NCI-H128 (cell line): ENCODE data around the gene NSUN7.

Experiments
- DNase-seq: peaks from one replicate; lab custom pipeline; 2025; ENCODE audit not compliant: unreplicated experiment; lab: John Stamatoyannopoulos, UW

Gene NSUN7

DNA sequence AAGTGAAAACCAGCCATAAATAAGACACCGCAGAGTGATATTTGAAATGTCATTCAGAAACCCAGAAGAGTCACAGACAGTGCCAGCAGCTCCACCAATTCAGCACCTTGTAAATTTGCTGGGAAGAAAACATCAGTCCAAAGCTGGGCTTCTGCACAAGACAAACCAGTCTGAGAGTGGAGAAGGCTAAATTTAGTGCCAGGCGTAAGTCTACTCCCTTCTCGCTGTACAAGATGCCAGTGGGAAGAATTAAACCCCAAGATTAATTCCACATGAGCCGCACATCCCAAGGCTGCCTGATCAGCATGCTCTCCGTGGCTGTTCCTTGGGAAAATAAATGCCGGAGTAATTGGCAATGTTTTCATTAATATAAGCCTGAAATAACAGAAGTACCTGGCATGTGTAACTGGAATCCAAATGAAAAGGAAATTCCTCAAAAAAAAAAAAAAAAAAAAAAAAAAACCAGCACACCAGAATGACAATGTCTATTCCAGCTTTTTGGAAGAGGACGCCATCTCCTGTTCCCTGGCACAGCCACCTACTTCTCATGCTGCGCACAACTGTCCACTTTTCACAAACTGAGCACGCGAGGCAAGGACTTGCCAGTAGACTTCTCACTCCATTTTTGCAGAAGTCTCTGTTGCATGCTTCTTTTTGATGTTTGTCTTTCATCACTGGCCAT, 95.5 kb downstream of the NSUN7 start:
- no peak for DNase-seq

DNA sequence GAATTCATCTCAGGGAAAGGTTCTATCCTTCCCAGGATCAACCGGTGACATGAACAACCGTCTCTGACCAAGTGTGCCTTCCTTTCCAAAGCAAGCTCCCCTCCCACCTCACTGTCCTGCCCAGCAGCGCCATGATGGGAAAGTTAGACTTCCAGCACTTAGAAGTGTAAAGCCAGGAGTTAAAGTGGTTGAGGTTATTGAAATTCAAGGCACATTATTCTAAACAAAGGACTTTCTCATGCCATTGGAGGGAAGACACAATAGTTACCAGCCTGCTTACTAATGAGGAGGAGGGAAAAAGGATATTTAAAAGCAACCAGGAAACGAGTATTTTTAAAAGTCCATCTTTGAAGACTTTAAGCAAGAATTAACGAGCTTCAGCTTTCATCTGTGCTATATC, 96.8 kb downstream of the NSUN7 start:
- DNase-seq, result no peak

DNA sequence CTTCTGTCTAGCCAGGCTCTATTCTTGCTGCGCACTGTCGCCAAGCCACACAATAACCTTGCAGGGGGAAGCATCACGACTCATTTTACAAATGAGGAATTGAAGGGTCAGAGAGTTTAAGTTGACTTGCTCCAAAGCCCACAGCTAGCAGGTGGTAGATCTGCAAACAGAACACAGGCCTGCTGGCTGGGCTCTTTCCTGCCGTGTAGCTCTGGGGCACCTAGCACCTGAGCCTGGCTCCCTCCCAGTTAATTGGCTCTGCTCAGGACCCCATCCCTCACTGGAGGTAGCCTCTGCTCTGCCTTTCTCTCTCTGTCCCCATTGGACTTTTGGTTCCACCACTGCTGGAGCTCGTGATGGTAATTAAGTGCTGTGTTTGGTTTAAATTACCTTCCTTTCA, 98.5 kb downstream of the NSUN7 start:
- no peak for DNase-seq

GRCh38 chr4:40848940-40849339, 99.2 kb downstream of the NSUN7 start:
- no peak for DNase-seq

DNA sequence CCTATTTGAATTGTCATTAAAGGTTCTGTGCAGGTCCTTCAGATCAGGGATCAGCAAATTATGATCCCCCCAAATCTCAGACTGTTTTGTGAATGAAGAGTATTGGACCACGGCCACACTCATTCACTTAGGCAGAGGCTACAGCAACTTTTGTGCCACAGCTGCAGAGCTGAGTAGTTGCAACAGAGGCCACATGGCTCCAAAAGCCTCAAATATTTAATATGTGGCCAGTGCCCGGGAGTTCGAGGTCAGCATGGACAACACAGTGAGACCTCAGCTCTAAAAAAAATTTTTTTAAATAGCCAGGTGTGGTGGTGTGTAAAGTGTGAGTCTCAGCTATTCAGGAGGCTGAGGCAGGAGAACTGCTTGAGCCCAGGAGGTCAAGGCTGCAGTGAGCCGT, 100.7 kb downstream of the NSUN7 start:
- no peak for DNase-seq

- DNase-seq, result no peak
Measured at GRCh38 chr4:40856277-40856839, 106.6 kb downstream of the NSUN7 start.

GRCh38 chr4:40856840-40857362, 107.1 kb downstream of the NSUN7 start:
- peak; percentile 44 for DNase-seq

DNA sequence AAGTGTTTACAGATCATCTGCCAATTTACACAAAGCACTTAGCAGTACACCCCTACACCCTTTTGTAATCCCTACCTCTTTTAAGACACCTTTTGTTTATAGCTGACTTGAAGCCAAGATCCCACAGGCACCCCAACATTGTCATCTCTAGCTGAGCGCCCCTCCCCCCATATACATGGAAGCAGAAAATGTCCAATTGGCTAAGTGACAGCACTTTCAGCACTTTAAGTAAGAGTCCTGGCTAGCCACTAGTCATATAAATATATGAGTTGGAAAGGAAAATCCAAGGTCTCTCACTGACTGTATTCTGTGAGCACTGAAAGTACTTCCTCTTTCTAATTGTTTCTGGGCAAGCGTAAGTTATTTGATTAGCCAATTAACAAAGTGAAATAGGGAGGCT, 108.2 kb downstream of the NSUN7 start:
- DNase-seq, result no peak

DNA sequence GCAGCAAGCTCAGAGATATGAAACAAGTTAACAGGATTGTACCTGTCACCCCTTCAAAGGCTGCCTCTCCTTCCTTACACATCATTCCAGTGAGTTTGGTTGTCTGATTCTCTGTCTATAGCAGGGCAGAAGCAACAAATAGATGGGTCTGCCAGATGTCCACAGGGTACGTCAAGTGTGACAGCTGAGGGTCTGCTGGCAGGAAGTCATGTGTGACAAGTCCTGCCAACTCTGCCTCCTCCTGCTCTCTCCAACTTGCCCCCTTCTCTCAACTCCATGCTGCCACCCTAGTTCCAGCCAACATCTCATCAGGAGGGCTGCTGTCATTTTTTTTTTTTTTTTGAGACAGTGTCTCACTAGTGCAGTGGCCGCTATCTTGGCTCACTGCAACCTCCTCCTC, 109.2 kb downstream of the NSUN7 start:
- DNase-seq, result no peak
